ENCODE data around the gene BTN3A1. TPM values are rescaled to one million over a fixed set of nuclear protein-coding genes. Genes with fewer than 3 reads are reported as not detected.

Gene BTN3A1
- total and polyA plus RNA-seq, 2 of the 13 experiments (the other 11 are each of a cell fraction or from before 2014, with no cell fraction given) = 13.3 to 14.0 TPM

DNA sequence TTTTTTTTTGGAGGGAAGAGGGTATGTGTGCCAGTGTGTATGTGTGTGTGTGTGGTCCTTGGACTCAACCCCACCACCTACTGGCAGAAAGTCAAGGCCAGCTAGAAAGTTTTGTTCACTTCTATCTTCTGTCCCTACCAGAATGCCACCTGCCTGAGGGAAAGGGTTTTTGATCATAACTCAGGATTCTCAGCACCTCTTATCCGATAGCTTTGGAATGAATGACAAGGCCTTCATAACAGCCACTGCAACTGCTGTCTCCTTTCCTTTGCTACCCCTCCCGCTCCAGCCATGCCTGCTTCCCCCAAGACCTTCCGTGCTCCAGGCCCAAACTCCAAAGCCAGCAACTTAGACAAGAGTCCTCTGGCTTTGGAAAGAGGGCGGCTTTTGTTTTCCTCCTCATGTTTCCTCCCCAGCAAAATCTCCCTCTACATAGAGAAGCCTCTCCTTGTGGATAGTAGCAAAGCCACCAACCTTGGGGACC lies 18.7 kb downstream of the BTN3A1 start (continued):
- TF ChIP-seq CHCHD3 (CRISPR knock-in tag; IDR thresholded peaks at IDR 0.05) (no peak), RCOR2 (CRISPR knock-in tag; IDR thresholded peaks at IDR 0.05) (no peak), RFX1 (IDR thresholded peaks at IDR 0.05) (no peak), ZNF143 (CRISPR knock-in tag; IDR thresholded peaks at IDR 0.05) (no peak), RFX3 (CRISPR knock-in tag; IDR thresholded peaks at IDR 0.05) (no peak), TRIM24 (CRISPR knock-in tag; IDR thresholded peaks at IDR 0.05) (no peak), ATM (IDR thresholded peaks at IDR 0.05; ENCODE audit: borderline replicate concordance) (no peak), SRY (CRISPR knock-in tag; IDR thresholded peaks at IDR 0.05) (no peak), SETDB1 (CRISPR knock-in tag; IDR thresholded peaks at IDR 0.05; ENCODE audit: borderline replicate concordance) (0 out of 2 replicates have a peak, but pooled peaks have one; percentile 34), NFIB (CRISPR knock-in tag; IDR thresholded peaks at IDR 0.05; ENCODE audit: borderline replicate concordance) (no peak), SRSF4 (IDR thresholded peaks at IDR 0.05; ENCODE audit: low read depth, low read length, poor library complexity, severe bottlenecking) (no peak), ZNF12 (CRISPR knock-in tag; IDR thresholded peaks at IDR 0.05) (peak; percentile 32; the same call in 1 of the 2 replicates), CEBPB (IDR thresholded peaks at IDR 0.05; ENCODE audit: borderline replicate concordance, low read depth, low read length) (no peak), PHB2 (IDR thresholded peaks at IDR 0.05; ENCODE audit: partially characterized antibody) (no peak), HDAC6 (IDR thresholded peaks at IDR 0.05; ENCODE audit: low read depth, low read length) (no peak), CREB3 (CRISPR knock-in tag; IDR thresholded peaks at IDR 0.05) (no peak), ZBTB1 (CRISPR knock-in tag; IDR thresholded peaks at IDR 0.05; ENCODE audit: borderline replicate concordance) (no peak), ZNF572 (CRISPR knock-in tag; IDR thresholded peaks at IDR 0.05) (peak; percentile 92; the same call in 1 of the 2 replicates)
- TF ChIP-seq, protein P1, sequence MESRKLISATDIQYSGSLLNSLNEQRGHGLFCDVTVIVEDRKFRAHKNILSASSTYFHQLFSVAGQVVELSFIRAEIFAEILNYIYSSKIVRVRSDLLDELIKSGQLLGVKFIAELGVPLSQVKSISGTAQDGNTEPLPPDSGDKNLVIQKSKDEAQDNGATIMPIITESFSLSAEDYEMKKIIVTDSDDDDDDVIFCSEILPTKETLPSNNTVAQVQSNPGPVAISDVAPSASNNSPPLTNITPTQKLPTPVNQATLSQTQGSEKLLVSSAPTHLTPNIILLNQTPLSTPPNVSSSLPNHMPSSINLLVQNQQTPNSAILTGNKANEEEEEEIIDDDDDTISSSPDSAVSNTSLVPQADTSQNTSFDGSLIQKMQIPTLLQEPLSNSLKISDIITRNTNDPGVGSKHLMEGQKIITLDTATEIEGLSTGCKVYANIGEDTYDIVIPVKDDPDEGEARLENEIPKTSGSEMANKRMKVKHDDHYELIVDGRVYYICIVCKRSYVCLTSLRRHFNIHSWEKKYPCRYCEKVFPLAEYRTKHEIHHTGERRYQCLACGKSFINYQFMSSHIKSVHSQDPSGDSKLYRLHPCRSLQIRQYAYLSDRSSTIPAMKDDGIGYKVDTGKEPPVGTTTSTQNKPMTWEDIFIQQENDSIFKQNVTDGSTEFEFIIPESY (CRISPR knock-in tag; IDR thresholded peaks at IDR 0.05) = no peak
- TF ChIP-seq, protein P2, sequence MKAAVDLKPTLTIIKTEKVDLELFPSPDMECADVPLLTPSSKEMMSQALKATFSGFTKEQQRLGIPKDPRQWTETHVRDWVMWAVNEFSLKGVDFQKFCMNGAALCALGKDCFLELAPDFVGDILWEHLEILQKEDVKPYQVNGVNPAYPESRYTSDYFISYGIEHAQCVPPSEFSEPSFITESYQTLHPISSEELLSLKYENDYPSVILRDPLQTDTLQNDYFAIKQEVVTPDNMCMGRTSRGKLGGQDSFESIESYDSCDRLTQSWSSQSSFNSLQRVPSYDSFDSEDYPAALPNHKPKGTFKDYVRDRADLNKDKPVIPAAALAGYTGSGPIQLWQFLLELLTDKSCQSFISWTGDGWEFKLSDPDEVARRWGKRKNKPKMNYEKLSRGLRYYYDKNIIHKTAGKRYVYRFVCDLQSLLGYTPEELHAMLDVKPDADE (CRISPR knock-in tag; IDR thresholded peaks at IDR 0.05) = no peak
- TF ChIP-seq, protein P3, sequence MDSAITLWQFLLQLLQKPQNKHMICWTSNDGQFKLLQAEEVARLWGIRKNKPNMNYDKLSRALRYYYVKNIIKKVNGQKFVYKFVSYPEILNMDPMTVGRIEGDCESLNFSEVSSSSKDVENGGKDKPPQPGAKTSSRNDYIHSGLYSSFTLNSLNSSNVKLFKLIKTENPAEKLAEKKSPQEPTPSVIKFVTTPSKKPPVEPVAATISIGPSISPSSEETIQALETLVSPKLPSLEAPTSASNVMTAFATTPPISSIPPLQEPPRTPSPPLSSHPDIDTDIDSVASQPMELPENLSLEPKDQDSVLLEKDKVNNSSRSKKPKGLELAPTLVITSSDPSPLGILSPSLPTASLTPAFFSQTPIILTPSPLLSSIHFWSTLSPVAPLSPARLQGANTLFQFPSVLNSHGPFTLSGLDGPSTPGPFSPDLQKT (CRISPR knock-in tag; IDR thresholded peaks at IDR 0.05; ENCODE audit: borderline replicate concordance) = no peak
- TF ChIP-seq, protein P4, sequence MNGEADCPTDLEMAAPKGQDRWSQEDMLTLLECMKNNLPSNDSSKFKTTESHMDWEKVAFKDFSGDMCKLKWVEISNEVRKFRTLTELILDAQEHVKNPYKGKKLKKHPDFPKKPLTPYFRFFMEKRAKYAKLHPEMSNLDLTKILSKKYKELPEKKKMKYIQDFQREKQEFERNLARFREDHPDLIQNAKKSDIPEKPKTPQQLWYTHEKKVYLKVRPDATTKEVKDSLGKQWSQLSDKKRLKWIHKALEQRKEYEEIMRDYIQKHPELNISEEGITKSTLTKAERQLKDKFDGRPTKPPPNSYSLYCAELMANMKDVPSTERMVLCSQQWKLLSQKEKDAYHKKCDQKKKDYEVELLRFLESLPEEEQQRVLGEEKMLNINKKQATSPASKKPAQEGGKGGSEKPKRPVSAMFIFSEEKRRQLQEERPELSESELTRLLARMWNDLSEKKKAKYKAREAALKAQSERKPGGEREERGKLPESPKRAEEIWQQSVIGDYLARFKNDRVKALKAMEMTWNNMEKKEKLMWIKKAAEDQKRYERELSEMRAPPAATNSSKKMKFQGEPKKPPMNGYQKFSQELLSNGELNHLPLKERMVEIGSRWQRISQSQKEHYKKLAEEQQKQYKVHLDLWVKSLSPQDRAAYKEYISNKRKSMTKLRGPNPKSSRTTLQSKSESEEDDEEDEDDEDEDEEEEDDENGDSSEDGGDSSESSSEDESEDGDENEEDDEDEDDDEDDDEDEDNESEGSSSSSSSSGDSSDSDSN (CRISPR knock-in tag; IDR thresholded peaks at IDR 0.05) = no peak
- TF ChIP-seq, protein P5, sequence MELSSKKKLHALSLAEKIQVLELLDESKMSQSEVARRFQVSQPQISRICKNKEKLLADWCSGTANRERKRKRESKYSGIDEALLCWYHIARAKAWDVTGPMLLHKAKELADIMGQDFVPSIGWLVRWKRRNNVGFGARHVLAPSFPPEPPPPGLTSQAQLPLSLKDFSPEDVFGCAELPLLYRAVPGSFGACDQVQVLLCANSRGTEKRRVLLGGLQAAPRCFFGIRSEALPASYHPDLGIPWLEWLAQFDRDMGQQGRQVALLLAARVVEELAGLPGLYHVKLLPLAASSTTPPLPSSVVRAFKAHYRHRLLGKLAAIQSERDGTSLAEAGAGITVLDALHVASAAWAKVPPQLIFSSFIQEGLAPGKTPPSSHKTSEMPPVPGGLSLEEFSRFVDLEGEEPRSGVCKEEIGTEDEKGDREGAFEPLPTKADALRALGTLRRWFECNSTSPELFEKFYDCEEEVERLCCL (CRISPR knock-in tag; IDR thresholded peaks at IDR 0.05; ENCODE audit: borderline replicate concordance) = no peak
